ENCODE data around the gene LITAF. TPM values are rescaled to one million over a fixed set of nuclear protein-coding genes. Genes with fewer than 3 reads are reported as not detected.
"Not testable (repeated sequence)": the region's sequence is repeated elsewhere in the genome, so short reads cannot be mapped to it uniquely, and the experiment has no call there.

Gene LITAF
- total and polyA plus RNA-seq, 2 of the 4 experiments (the other 2 are of a cell fraction): 113 to 206 TPM

- Histone ChIP-seq H4K91ac (ENCODE audit: insufficient read depth, low read depth, low read length) (no peak overlapping the region), H3K4ac (ENCODE audit: low read depth, low read length) (no peak overlapping the region), H3K9me1 (ENCODE audit: insufficient read depth, low read length) (no peaks in the 10 kb centered on the region), H4K8ac (ENCODE audit: low read depth in 2 of 2, low read length in 2 of 2) (no peak overlapping the region), H3K9me3 (ENCODE audit: control insufficient read depth, insufficient read depth, low read length) (no peaks in the 10 kb centered on the region), H2BK20ac (ENCODE audit: low read depth, low read length) (no peak overlapping the region), H2AFZ (replicated peaks; ENCODE audit: low read length, poor library complexity) (no peak overlapping the region), H3K36me3 (ENCODE audit: control insufficient read depth, insufficient read depth, low read length) (no peaks in the 10 kb centered on the region), H3K4me3 (ENCODE audit: insufficient read depth, low read depth, low read length) (no peak overlapping the region), H3K56ac (ENCODE audit: extremely low read depth, insufficient read depth, low read length) (no peak overlapping the region), H2BK15ac (ENCODE audit: low read depth, low read length) (no peak overlapping the region), H3K9ac (ENCODE audit: low read depth, low read length) (no peak overlapping the region), H2AK9ac (replicated peaks; ENCODE audit: low read depth, low read length, poor library complexity) (no peak overlapping the region), H3K23ac (ENCODE audit: low read depth, low read length) (no peak overlapping the region), H4K5ac (ENCODE audit: low read depth, low read length) (no peak overlapping the region), H3K4me1 (ENCODE audit: control insufficient read depth, insufficient read depth, low read length) (no peaks in the 10 kb centered on the region), H3K27me3 (ENCODE audit: control insufficient read depth, insufficient read depth, low read length) (peaks cover 25% of the 10 kb centered on the region), H3K4me2 (ENCODE audit: low read depth, low read length) (no peak overlapping the region), H3K79me1 (ENCODE audit: low read depth in 1 of 2, low read length in 2 of 2) (no peaks in the 10 kb centered on the region), H3K18ac (ENCODE audit: low read depth, low read length) (no peak overlapping the region), H2BK5ac (ENCODE audit: low read depth, low read length, poor library complexity, severe bottlenecking) (no peak overlapping the region), H2BK120ac (ENCODE audit: low read depth, low read length) (no peak overlapping the region), H3K14ac (replicated peaks; ENCODE audit: low read depth, low read length) (no peak overlapping the region), H3K27ac (ENCODE audit: insufficient read depth, low read length) (no peak overlapping the region), H4K20me1 (ENCODE audit: insufficient read depth, low read length) (no peaks in the 10 kb centered on the region), H2AK5ac (ENCODE audit: low read depth, low read length) (no peak overlapping the region)
- DNase-seq: no peak
- WGBS, 2 experiments (ENCODE audit: extremely low coverage in 2 of 2, insufficient read length in 1 of 2): 86% methylated on average over 3 of the region's 14 CpGs; no CpG with 5 or more reads in 1 of the 2 experiments
- TF ChIP-seq MAZ (IDR thresholded peaks at IDR 0.05; ENCODE audit: borderline replicate concordance, low read depth, low read length) (no peak), MAFK (IDR thresholded peaks at IDR 0.05; ENCODE audit: low read depth, low read length) (no peak), RFX5 (IDR thresholded peaks at IDR 0.05; ENCODE audit: low read depth, low read length) (no peak), CHD1 (IDR thresholded peaks at IDR 0.05; ENCODE audit: low read depth, low read length) (no peak)
- TF ChIP-seq, protein P1, sequence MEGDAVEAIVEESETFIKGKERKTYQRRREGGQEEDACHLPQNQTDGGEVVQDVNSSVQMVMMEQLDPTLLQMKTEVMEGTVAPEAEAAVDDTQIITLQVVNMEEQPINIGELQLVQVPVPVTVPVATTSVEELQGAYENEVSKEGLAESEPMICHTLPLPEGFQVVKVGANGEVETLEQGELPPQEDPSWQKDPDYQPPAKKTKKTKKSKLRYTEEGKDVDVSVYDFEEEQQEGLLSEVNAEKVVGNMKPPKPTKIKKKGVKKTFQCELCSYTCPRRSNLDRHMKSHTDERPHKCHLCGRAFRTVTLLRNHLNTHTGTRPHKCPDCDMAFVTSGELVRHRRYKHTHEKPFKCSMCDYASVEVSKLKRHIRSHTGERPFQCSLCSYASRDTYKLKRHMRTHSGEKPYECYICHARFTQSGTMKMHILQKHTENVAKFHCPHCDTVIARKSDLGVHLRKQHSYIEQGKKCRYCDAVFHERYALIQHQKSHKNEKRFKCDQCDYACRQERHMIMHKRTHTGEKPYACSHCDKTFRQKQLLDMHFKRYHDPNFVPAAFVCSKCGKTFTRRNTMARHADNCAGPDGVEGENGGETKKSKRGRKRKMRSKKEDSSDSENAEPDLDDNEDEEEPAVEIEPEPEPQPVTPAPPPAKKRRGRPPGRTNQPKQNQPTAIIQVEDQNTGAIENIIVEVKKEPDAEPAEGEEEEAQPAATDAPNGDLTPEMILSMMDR (conservative IDR thresholded peaks at IDR 0.05; ENCODE audit: low read depth, low read length): no peak
- TF ChIP-seq, protein P2, sequence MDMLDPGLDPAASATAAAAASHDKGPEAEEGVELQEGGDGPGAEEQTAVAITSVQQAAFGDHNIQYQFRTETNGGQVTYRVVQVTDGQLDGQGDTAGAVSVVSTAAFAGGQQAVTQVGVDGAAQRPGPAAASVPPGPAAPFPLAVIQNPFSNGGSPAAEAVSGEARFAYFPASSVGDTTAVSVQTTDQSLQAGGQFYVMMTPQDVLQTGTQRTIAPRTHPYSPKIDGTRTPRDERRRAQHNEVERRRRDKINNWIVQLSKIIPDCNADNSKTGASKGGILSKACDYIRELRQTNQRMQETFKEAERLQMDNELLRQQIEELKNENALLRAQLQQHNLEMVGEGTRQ (IDR thresholded peaks at IDR 0.05; ENCODE audit: low read depth, low read length): no peak
- ChIA-PET POLR2A (ENCODE audit: unreplicated experiment) (no interaction called here), CTCF (no interaction called here)
- intact Hi-C loops (cut with micrococcal nuclease): no loop called here
- dilution Hi-C loops (cut with HindIII; ENCODE audit: low sequenced_read_pairs, unreplicated experiment): no loop called here
- no peak for ATAC-seq (ENCODE audit: low read depth)
- BruUV-seq (replicated peaks): no TSS peak
- in situ Hi-C loops (cut with MboI; ENCODE audit: low sequenced_read_pairs): no loop called here
Measured at GRCh38 chr16:11514283-11514682, 72.4 kb downstream of the LITAF start.

DNA sequence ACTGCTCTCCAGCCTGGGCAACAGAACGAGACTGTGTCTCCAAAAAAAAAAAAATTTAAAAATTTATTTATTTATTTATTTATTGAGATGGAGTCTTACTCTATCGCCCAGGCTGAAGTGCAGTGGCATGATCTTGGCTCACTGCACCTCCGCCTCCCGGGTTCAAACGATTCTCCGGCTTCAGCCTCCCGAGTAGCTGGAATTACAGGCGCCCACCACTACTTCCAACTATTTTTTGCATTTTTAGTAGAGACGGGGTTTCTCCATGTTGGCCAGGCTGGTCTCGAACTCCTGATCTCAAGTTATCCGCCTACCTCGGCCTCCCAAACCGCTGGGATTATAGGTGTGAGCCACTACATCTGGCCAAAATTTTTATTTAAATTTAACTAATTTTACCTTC is 73.4 kb downstream of the LITAF start:
- H4K20me1 ChIP-seq (ENCODE audit: insufficient read depth, low read length); H3K4me2 ChIP-seq (ENCODE audit: low read depth, low read length); H2BK15ac ChIP-seq (ENCODE audit: low read depth, low read length); H2AK9ac ChIP-seq (replicated peaks; ENCODE audit: low read depth, low read length, poor library complexity); H3K27ac ChIP-seq (ENCODE audit: insufficient read depth, low read length); H3K79me1 ChIP-seq (ENCODE audit: low read depth in 1 of 2, low read length in 2 of 2); H3K18ac ChIP-seq (ENCODE audit: low read depth, low read length); H3K9me3 ChIP-seq (ENCODE audit: control insufficient read depth, insufficient read depth, low read length); H3K4ac ChIP-seq (ENCODE audit: low read depth, low read length); H3K4me1 ChIP-seq (ENCODE audit: control insufficient read depth, insufficient read depth, low read length); H3K36me3 ChIP-seq (ENCODE audit: control insufficient read depth, insufficient read depth, low read length); H3K9ac ChIP-seq (ENCODE audit: low read depth, low read length); H4K8ac ChIP-seq (ENCODE audit: low read depth in 2 of 2, low read length in 2 of 2); H3K14ac ChIP-seq (replicated peaks; ENCODE audit: low read depth, low read length); BruUV-seq (replicated peaks); H3K23ac ChIP-seq (ENCODE audit: low read depth, low read length); H4K5ac ChIP-seq (ENCODE audit: low read depth, low read length); H4K91ac ChIP-seq (ENCODE audit: insufficient read depth, low read depth, low read length); H2BK20ac ChIP-seq (ENCODE audit: low read depth, low read length); H2BK120ac ChIP-seq (ENCODE audit: low read depth, low read length); POLR2A ChIA-PET (ENCODE audit: unreplicated experiment); intact Hi-C loops (cut with micrococcal nuclease); H2BK5ac ChIP-seq (ENCODE audit: low read depth, low read length, poor library complexity, severe bottlenecking); CTCF ChIA-PET; dilution Hi-C loops (cut with HindIII; ENCODE audit: low sequenced_read_pairs, unreplicated experiment); H3K9me1 ChIP-seq (ENCODE audit: insufficient read depth, low read length); DNase-seq; ATAC-seq (ENCODE audit: low read depth); H2AFZ ChIP-seq (replicated peaks; ENCODE audit: low read length, poor library complexity); in situ Hi-C loops (cut with MboI; ENCODE audit: low sequenced_read_pairs); H3K56ac ChIP-seq (ENCODE audit: extremely low read depth, insufficient read depth, low read length); H3K4me3 ChIP-seq (ENCODE audit: insufficient read depth, low read depth, low read length); H2AK5ac ChIP-seq (ENCODE audit: low read depth, low read length): not testable (repeated sequence)
- H3K27me3 ChIP-seq (ENCODE audit: control insufficient read depth, insufficient read depth, low read length): peaks cover 22% of the 10 kb centered on the region
- 95% methylated on average over 6 of the region's 13 CpGs; no CpG with 5 or more reads in 1 of the 2 experiments for WGBS, 2 experiments (ENCODE audit: extremely low coverage in 2 of 2, insufficient read length in 1 of 2)
